NCI-H345 (cell line): ENCODE data around the gene TCF19.
"Not testable (repeated sequence)": the region's sequence is repeated elsewhere in the genome, so short reads cannot be mapped to it uniquely, and the experiment has no call there.

Experiments used
- DNase-seq: peaks from one replicate; lab custom pipeline; 2025; lab: John Stamatoyannopoulos, UW

Gene TCF19

DNA sequence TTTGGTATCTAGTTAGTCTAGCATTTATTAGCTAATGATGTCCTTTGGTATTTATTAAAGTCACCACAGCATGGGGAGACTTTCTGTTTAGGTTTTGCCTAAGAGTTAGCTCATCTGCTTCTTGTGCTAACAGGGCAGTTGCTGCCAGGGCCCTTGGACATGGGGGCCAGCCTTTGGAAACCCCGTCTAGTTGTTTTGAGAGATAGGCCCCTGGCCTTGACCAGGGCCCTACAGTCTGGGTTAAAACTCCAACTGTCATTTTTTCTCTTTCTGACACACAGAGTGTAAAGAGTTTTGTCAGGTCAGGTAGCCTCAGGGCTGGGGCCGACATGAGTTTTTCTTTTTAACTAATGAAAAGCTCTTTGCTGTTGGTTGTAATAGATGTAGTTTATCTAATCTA is 24.9 kb downstream of the TCF19 start:
- DNase-seq, result not testable (repeated sequence)

DNA sequence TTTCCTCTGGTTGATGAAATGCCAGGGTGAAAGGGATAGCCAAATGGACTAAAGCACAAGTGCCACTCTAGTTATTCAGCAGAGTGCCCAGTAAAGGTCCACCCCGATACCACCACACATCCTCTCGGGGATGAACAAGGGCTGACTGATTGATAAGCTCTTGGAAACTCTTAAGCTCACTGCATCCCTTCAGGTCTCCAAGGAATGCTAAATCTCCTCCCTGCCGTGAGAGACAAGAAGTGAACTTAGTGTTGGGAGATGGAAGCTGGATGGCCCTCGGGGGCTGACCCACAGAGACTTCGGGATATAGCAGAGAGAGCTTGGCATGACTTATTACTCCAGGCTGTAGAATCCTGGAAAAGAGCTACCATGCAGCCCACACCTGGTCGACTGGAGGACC is 25.5 kb downstream of the TCF19 start:
- DNase-seq, result not testable (repeated sequence)

DNA sequence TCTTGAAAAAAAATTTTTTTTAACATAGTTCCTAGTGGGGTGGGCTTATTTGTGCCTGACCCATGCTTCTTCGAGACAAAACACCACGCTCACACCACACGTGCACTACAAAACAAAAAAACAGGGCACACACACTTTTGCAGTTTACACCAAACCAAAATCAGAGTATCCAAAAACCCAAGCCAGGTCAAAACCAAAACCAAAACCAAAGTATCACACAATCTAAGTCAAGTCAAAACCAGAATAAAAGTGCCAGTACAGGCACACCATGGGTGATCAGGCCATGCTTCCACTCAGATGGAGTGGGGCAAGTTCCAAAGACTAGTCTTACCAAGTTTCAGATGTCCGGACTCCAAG is 27.3 kb downstream of the TCF19 start:
- not testable (repeated sequence) for DNase-seq

DNA sequence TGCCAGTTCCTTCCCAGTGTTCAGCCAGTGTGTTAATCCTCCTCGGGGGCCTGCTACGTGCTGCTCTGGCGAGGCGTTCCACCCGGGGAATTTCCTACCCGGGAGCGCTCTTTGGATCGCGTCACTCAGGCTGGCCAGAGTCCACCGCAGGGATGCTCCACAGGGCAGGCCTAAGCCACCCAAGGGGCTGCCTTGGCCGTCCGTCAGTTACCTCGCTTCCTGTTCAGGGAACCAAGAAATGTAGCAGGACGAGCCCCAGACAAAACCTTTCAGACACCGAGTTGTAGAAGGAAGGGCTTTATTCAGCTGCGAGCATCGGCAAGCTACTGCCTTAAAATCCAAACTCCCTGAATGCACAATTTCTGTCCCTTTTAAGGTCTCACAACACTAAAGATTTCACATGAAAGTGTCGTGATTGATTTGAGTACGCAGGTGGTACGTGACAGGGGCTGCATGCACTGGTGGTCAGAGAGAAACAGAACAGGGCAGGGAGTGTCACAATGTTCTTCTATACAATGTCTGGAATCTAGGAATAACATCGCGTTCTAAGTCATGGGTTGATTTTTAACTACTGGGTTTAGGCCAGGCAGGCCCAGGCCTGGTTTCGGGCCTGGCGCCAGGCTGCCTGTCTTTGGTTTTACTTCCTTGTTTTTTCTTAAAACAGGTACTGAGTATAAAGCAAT is 27.8 kb downstream of the TCF19 start:
- DNase-seq, result no peak

DNA sequence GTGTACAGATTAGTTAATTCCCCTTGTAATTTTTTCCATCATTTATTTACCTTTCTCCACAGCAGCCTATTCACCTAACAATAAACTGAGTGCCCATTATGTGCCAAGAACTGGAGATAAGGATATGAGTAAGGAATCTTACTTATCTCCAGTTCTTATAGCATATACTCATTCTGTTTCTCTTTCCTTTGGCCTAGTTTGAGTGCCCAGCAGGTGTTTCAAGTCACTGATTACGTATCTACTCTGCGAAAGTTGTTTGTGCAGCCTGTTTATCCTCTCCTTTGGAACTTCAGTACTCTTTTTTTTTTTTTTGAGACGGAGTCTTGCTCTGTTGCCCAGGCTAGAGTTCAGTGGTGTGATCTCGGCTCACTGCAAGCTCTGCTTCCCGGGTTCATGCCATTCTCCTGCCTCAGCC is 29.4 kb downstream of the TCF19 start:
- no peak for DNase-seq

DNA sequence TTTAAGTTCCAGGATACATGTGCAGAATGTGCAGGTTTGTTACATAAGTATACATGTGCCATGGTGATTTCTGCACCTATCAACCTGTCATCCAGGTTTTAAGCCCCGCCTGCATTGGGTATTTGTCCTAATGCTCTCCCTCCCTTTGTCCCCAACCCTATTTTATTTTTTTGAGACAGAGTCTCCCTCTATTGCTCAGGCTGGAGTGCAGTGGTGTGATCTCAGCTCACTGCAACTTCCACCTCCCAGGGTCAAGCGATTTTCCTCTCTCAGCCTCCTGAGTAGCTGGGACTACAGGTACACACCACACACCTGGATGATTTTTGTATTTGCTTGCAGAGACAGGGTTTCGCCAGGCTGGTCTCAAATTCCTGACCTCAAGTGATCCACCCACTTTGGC is 30.8 kb downstream of the TCF19 start:
- not testable (repeated sequence) for DNase-seq

DNA sequence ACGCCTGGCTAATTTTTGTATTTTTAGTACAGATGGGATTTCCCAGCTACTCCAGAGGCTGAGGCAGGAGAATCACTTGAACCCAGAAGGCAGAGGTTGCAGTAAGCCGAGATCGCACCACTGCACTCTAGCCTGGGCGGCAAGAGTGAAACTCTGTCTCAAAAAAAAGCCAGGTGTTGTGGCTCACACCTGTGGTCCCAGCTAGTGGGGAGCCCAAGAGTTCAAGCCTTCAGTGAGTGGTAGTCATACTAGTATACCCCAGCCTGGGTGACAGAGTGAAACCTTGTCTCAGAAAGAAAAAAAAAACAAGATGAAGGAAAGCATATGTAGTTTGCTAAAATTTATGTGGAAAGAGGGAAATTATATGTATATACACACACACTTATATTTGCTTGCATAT is 32.1 kb downstream of the TCF19 start:
- DNase-seq, result no peak

DNA sequence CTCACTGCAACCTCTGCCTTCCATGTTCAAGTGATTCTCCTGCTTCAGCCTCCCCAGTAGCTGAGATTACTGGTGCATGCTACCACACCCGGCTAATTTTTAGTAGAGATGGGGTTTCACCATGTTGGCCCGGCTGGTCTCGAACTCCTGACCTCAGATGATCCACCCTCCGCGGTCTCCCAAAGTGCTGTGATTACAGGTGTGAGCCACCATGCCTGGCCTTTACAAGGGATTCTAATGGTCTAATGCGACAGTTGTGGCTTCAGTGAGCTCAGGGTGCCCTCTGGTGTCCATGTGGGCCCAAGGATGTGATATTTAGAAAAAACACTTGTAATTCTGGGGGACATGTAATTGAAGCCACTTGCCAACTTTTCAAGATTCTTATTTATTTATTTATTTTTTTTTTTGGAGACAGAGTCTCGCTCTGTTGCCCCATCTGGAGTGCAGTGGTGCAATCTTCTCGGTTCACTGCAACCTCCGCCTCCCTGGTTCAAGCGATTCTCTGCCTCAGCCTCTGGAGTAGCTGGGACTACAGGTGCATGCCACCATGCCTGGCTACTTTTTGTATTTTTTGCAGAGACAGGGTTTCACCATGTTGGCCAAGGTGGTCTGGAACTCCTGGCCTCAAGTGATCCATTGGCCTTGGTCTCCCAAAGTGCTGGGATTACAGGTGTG is 34.2 kb downstream of the TCF19 start:
- DNase-seq, result peak; percentile 49

DNA sequence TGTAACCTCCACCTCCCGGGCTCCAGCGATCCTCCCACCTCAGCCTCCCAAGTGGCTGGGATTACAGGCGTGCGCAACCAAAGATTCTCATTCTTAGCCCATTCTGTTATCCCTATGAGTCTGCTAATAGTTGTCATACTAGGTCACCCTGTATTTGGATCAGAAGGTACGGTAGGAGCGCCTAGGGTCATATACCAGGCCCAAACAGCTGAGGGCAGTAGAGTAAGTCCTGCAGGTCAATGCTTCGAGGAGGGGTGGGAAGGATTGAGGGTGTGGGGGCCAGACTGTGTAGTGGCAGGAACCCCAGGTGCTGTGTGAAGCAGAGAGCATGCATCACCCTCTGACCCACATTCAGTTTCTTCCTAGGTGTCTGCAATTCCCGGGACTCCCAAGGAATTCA is 34.8 kb downstream of the TCF19 start:
- no peak for DNase-seq

DNA sequence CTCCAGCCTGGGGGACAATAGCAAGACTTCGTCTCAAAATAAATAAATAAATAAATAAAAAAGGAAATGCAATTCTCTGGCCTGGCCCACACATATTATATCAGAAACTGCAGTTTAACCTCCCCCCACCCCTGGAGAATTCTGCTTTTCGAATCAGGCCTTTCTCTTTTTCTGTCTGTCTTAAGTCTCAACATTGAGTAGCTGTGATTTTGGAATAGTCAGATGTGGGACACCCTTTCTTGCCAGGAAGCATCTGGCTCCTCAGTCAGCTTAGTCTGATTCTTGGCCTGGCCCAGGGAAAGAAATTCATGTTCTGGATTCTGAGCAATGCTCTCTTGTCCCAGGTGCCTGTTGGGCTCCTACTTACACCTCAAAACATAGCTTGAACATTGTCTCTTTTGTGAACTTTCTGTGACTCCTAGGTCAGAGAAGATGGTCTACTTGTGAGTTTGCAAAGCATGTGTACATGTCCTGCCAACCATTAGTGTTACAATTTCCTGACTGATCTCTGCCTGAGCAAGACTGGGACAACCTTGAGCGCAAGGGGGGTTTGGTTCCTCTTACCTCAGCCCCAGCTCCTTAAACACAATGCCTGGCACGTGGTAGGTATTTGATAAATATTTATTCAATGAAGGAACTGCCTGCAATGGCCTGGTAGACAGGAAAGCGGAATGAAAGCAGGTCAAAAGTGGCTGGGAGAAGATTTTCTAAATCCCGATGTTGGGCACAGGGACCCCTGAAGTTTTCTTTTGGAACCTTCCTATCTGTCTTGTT is 35.9 kb downstream of the TCF19 start:
- no peak for DNase-seq

DNA sequence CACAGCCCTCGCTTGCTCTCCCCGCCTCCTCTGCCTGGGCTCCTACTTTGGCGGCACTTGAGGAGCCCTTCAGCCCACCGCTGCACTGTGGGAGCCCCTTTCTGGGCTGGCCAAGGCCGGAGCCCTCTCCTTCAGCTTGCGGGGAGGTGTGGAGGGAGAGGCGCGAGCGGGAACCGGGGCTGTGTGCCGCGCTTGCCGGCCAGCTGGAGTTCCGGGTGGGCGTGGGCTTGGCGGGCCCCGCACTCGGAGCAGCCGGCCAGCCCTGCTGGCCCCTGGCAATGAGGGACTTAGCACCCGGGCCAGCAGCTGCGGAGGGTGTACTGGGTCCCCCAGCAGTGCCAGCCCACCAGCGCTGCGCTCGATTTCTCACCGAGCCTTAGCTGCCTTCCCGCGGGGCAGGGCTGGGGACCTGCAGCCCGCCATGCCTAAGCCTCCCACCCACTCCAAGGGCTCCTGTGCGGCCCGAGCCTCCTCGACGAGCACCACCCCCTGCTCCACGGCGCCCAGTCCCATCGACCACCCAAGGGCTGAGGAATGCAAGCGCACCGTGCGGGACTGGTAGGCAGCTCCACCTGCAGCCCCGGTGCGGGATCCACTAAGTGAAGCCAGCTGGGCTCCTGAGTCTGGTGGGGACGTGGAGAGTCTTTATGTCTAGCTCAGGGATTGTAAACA is 37.1 kb downstream of the TCF19 start:
- not testable (repeated sequence) for DNase-seq

DNA sequence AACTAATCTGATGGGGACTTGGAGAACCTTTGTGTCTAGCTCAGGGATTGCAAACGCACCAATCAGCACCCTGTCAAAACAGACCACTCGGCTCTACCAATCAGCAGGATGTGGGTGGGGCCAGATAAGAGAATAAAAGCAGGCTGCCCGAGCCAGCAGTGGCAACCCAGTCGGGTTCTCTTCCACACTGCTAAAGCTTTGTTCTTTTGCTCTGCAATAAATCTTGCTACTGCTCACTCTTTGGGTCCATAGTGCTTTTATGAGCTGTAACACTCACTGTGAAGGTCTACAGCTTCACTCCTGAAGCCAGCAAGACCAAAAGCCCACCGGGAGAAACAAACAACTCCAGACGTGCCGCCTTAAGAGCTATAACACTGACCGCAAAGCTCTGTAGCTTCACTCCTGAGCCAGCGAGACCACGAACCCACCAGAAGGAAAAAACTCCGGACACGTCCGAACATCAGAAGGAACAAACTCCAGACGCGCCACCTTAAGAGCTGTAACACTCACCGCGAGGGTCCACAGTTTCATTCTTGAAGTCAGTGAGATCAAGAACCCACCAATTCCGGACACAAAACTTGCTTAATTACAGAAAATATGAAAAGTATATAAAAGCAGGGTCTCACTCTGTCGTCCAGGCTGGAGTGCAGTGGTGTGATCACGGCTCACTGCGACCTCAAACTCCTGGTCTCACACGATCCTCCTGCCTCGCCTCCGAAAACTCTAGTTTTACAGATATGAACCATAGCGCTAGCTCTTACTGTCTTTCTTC is 38.0 kb downstream of the TCF19 start:
- DNase-seq, result not testable (repeated sequence)

DNA sequence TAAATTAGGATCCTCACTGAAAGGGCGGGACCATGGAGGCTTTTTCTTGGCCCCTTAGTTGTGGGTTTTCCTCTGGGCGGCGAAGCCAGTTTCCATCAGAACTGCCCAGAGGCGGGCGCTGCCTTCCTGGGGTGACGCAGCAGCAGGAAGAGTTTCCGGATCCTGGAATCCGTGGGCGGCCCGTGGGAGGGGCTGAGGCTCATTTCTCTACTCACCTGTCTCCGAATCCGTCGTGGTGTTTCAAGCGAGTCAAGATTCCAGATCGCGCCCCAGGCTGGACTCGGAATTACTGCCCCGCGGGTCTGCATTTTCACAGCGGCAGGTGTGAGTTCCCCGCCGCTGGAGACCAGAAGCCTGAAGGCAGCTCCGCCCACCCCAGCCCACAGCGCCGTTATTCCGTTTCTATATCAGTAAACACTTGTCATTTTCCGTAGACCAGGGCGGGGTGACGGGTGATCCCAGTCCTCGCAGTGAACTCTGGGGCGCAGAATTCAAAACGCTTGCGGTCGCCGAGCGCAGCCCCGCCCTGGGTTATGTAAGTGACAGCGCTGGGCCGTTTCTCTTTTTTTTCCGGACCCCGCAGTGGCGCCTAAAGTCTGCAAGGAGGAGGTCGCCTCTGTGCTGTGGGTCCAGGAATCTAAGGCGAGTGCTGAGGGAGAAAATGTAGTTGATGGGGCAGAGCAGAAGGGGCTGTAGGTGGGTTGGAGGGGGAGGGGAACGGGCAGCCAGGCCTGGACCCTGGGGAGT is 39.3 kb downstream of the TCF19 start:
- DNase-seq, result peak; percentile 92

DNA sequence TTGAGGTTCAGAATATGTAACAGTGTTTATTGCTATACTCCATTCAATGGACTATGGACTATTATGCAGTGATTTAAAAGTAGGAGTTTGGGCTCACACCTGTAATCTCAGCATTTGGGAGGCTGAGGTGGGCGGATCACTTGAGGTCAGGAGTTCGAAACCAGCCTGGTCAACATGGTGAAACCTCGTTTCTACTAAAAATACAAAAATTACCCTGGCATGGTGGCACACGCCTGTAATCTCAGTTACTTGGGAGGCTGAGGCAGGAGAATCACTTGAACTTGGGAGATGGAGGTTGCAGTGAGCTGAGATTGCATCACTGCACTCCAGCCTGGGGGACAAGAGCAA is 40.7 kb downstream of the TCF19 start:
- not testable (repeated sequence) for DNase-seq

DNA sequence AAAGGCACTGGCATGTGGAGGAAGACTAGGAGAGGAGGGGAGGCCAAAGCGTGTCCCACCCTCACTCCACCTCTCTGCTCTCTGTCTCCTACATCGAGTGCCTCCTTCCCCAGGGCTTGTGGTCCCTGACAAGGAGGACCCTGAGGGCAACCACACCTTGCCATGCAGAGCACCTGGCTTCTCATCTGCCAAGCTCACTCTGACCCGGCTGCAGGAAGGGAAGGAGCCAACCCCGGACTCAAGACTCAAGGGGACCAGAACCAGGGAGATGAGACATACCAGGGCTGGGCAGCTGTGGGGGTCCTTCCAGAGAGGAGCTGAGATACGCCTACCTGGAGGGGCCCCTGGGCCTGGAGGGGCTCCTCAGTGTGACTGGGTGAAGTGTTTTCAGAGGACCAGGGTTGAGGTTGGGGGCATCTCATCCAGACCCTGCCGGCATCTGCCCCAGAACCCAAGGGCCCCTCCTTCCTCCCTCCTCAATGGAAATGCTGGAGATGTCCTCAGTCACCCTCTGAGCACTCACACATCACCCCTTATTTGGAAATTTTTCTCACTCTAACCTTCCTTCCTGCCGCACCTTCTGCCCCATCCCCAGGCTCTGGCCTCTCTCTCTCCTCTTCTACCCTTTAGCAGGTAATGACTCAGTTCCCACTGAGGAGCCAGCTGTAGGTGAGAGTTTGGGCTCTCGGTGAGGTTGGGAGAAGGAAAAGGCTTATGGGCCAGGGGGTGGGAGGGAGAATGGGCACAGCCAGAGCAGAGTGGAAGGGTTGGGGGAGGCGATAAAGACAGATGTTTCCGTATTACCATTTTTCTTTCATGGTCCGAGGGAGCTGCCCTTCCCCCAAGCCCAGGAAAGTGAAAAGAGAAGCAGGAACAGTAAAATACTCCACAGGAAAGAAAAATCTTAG is 44.1 kb downstream of the TCF19 start:
- DNase-seq, result no peak

DNA sequence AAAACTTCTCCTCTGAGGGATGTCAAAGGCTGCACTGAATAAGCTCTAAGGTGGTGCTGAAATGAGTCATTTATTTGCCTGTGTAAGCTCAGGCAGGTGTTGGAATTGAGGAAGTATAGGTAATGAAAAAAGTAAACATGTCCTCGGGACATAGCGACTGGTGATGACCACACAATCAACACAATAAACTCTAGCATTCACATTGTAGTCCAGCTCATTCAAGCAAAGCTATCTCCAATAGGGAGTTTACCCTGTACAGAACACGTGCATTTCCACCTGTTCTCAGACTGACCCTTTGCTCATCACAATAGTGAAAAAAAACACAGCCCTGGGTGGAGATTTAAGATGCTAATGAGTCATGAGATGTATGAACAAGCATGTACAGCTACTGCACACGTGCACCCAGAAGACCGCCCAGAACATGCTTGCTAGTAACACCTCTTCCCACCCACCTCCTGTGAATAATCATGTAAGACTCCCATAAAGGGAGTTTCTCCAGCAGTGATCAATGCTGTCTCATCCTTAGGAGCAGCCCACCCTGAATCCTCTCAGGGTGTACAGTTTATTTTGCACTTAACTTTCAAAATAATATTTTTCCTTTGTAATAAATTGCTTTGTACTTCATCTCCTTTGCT is 45.1 kb downstream of the TCF19 start:
- peak; percentile 81 for DNase-seq

DNA sequence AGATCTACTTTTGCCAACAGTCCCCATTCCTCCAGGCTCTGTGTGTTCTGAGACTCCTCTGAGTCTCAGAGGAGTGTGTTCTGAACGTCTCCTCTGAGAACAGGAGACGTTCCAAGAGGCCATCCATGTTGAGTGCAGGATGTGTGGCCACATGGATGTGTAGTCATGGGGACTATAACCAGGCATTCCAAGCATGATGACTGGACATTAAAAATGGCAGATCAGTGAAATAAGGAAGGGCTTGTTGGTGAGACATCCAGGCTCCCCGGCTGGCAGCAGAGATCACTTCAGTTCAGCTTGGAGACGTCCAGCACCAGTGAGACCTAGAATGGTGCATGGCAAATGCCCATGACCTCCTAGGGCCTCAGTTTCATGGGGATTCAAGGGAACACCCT is 46.4 kb downstream of the TCF19 start:
- DNase-seq, result no peak

DNA sequence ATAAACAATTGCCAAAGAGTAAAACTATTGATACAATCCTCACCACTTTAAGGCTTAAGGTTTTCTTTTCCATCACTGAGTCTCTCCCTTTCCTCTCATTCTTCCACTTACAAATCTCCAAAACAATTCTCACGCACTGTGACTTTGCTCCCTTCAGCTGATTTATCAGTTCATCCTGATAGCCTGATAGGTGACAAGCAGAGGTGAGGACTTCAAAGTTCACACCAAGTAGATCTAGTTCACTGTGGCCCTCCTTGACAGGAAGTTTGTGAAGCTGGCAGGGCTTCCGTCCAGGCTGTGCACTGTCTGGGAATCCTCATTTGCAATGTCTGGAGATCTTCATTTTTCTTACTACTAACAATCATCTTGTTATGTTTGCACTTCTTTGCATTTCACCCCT is 47.2 kb downstream of the TCF19 start:
- DNase-seq, result no peak

DNA sequence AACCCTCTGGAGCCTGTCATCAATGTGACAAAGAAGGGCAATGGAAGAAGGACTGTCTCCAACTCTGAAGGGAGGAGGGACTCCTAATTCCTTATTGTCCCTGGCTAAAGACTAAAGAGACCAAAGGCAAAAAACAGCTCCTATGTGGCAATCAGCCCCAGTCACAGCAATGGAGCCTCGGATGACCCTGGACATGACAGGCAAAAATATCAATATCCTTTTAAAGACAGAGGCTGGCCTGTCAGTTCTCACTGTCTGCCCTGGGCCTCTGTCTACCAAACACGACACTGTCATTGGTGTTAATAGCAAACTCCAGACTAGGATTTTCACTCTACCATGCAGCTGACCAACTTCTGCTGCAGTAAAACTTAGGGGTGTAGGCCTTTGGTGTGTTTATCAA is 50.1 kb downstream of the TCF19 start:
- DNase-seq, result no peak

DNA sequence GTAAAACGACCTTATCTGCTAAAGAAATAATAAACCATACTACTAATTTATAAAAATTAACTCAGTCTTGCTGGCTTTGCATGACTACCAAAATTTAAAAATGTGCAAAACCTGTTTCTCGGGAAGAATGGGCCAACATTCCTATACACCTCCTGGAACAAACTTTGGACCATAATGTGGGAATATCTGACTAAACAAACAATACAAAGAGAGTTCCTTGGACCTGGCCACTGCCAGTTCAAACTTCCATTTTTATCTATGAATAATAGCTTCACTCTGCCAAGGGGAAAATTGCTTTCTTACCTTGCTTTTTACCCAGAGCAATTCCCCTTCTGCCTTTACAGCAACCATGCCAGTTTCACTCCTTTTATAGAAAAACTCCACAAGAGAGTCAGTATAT is 50.7 kb downstream of the TCF19 start:
- DNase-seq, result no peak
